Measurements from ENCODE around the gene ICA1L. TPM values are rescaled to one million over a fixed set of nuclear protein-coding genes. Genes with fewer than 3 reads are reported as not detected.
A peak's percentile ranks its signal among the peaks of the same experiment; 100 is the strongest.
"Not testable (repeated sequence)": the region's sequence is repeated elsewhere in the genome, so short reads cannot be mapped to it uniquely, and the experiment has no call there.

ICA1L gene
- total RNA-seq, 2 experiments from 2014 or later: 7.5 to 8.2 TPM

DNA sequence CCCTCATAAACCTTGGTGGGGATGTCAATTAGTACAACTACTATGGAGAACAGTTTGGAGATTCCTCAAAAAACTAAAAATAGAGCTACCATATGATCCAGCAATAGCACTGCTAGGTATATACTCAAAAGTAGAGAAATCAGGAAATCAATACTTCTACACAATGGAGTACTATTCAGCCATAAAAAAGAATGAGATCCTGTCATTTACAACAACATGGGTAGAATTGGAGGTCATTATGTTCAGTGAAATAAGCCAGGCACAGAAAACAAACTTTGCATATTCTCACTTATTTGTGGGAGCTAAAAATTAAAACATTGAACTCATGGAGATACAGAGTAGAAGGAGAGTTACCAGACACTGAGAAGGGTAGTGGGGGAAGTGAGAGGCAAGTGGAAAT, 33.9 kb upstream of the ICA1L start:
- POLR2A ChIA-PET; DNase-seq; H3K9me3 Mint-ChIP-seq (ENCODE audit: low read depth); H3K4me3 Mint-ChIP-seq; intact Hi-C loops (cut with DNase I, micrococcal nuclease); H3K27ac Mint-ChIP-seq; CTCF ChIA-PET; H3K27me3 Mint-ChIP-seq; ATAC-seq: not testable (repeated sequence)
- peaks cover 43% of the 10 kb centered on the region for H3K36me3 Mint-ChIP-seq (ENCODE audit: low read depth)
- H3K4me1 Mint-ChIP-seq: peaks cover 29% of the 10 kb centered on the region

DNA sequence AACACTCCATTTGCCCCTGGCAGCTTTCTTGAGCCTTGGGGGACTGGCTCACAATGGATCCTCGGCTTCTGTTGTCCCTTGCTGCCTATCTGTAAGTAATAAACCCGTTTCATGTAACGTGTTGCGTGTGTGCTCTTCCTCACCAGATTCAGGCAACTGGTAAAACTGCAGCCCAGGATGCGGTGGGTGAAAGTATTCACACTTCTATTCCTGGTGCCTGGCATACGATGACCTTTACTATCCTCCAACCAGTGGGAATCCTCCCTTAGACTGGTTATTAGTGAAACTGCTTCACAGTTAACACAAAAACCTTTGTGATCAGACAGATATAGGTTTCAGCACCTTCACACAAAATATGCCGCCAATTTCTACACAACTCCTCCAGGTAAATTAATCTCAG, 13.6 kb upstream of the ICA1L start:
- Mint-ChIP-seq H3K27ac (no peak overlapping the region), H3K4me1 (no peaks in the 10 kb centered on the region), H3K4me3 (no peak overlapping the region), H3K9me3 (ENCODE audit: low read depth) (no peaks in the 10 kb centered on the region), H3K36me3 (ENCODE audit: low read depth) (peaks cover 39% of the 10 kb centered on the region), H3K27me3 (no peaks in the 10 kb centered on the region)
- no peak for DNase-seq
- CTCF ChIA-PET: interaction anchor here (0.8 kb wide), 1 partner anchor 126 kb away, joined by 3 read pairs; no protein-coding TSS in a partner anchor
- no peak for ATAC-seq
- POLR2A ChIA-PET: no interaction called here
- intact Hi-C loops (cut with DNase I, micrococcal nuclease): no loop called here

DNA sequence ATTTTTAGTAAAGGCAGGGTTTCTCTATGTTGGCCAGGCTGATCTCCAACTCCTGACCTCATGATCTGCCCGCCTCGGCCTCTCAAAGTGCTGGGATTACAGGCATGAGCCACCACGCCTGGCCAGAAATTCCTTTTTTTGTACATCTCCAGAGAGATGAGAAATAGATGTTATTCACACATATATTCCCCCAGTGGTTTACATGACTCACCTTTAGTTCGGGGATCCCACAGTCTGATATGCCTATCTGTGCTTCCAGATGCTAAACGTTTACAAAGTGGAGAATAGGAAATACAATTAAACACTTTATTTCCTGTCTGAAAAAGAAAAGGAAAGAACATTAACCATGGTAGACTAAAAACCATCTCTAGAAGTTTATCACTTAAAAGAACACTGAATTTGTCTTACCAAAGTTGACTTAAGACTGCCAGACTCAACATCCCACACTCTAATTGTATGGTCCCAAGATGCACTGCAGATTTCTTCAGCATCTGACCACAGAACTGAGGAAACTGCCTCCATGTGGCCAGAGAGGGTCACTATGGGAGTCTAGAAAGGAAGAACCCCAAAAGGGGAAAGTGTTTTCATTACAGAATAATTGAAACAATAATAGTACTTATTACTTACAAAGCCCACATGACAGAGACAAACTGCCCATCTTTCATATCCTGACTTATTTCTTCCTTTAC, 12.6 kb upstream of the ICA1L start:
- no peak overlapping the region for H3K4me3 Mint-ChIP-seq
- H3K9me3 Mint-ChIP-seq (ENCODE audit: low read depth): no peaks in the 10 kb centered on the region
- H3K27me3 Mint-ChIP-seq: no peaks in the 10 kb centered on the region
- DNase-seq: no peak
- no peaks in the 10 kb centered on the region for H3K4me1 Mint-ChIP-seq
- H3K27ac Mint-ChIP-seq: no peak overlapping the region
- peaks cover 38% of the 10 kb centered on the region for H3K36me3 Mint-ChIP-seq (ENCODE audit: low read depth)
- intact Hi-C loops (cut with DNase I, micrococcal nuclease): no loop called here
- ChIA-PET CTCF (interaction anchor here (0.6 to 1.5 kb wide), 2 partner anchors 14 to 43 kb away, joined by 3 read pairs; no protein-coding TSS in a partner anchor), POLR2A (no interaction called here)
- ATAC-seq: no peak

DNA sequence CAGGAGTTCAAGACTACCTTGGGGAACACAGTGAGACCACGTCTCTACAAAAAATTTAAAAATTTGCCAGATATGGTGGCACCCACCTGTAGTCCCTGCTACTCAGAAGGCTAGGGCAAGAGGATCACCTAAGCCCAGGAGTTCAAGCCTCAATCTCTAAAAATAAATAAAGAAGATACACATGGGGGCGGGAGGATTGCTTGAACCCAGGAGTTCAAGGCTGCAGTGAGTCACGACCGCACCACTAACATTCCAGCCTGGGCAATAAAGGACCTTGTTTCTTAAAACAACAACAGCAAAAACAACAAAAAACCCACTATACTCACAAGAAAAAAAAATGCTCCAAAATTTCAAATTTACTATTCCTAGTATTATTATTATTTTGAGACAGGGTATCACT, 10.0 kb upstream of the ICA1L start:
- H3K4me1 Mint-ChIP-seq: no peaks in the 10 kb centered on the region
- no peaks in the 10 kb centered on the region for H3K27me3 Mint-ChIP-seq
- ChIA-PET CTCF (interaction anchor here (0.8 to 1.1 kb wide), 2 partner anchors 9 to 11 kb away, joined by 3 to 4 read pairs; no protein-coding TSS in a partner anchor), POLR2A (no interaction called here)
- H3K27ac Mint-ChIP-seq: no peak overlapping the region
- DNase-seq: no peak
- H3K36me3 Mint-ChIP-seq (ENCODE audit: low read depth): peaks cover 28% of the 10 kb centered on the region
- H3K4me3 Mint-ChIP-seq: no peak overlapping the region
- H3K9me3 Mint-ChIP-seq (ENCODE audit: low read depth): no peaks in the 10 kb centered on the region
- no peak for ATAC-seq
- intact Hi-C loops (cut with DNase I, micrococcal nuclease): no loop called here

DNA sequence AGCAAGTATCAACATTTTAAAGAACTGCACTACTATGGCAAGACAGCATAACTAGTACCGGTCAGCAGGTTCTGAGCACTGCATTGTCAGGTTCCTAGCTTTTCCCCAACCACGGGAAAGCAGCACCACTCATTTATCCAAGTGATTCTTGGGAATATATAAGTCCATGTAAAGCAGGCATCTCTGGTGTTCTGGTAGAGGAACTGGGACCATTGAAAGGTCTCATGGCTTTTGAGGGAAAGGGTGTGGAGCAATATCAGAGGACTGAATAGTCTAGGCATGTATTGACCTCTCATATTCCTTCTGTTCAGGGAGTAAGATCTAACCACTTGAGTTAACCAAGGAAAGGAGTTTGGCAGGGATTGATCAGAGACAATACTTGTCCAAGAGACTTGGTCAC, 6.1 kb upstream of the ICA1L start:
- POLR2A ChIA-PET: no interaction called here
- H3K4me1 Mint-ChIP-seq: no peaks in the 10 kb centered on the region
- no peak overlapping the region for H3K27ac Mint-ChIP-seq
- intact Hi-C loops (cut with DNase I, micrococcal nuclease): loop anchor here in 1 of 2 experiments (10.0 kb wide), 1 partner anchor 243 kb away; the partner anchor contains the start of gene FAM117B
- DNase-seq (no peak), ATAC-seq (no peak)
- no peak overlapping the region for H3K4me3 Mint-ChIP-seq
- H3K36me3 Mint-ChIP-seq (ENCODE audit: low read depth): peaks cover 11% of the 10 kb centered on the region
- CTCF ChIA-PET: no interaction called here
- H3K9me3 Mint-ChIP-seq (ENCODE audit: low read depth): no peaks in the 10 kb centered on the region
- H3K27me3 Mint-ChIP-seq: no peaks in the 10 kb centered on the region

DNA sequence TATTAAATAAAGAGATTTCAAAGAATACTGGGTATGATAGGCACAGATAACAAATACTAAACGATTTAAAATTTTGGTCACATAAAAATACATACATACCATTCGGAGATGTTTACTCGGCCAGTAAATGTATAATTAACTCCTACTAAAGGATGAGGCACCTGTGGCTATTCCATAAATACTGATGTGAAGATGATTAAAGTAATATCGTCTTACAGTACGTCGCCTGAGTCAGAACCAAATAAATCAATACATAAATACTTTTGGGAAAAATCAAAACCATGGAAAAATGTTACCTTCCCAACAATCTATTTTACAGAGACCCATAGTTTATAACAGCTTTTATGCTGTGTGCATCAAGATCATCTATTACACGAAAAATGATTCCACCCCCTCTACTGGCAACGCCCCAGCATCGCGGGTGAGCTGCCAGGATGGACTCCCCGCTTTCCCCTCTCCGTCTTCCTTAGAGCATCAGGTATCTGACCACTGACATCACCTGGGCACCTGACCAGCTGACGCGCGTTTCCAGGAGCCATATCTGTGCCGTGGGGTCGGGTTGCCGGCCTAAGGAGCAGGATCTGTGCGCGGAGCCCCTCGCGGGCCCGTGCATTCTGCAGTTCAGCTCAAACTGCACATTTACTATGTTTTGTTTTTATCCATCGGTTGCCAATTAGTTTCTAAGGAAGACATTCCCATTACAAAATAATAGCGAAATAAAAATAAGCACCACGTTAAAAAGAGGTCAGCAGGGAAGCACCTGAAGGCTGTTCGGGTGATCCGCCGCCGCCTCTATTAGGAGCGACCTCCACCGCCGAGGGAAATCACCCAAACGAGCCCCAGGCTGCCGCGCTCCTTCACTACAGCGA, 901 bp downstream of the ICA1L start:
- ChIA-PET CTCF (interaction anchor here (0.5 to 2.6 kb wide), 29 partner anchors 10 to 1114 kb away, joined by 3 to 20 read pairs (median 4); partner anchors contain the start of genes CARF and WDR12), POLR2A (interaction anchor here (0.6 to 1.1 kb wide), 2 partner anchors 226 to 282 kb away, joined by 3 read pairs; no protein-coding TSS in a partner anchor)
- ATAC-seq (peak; percentile 78), DNase-seq (peak; percentile 83)
- Mint-ChIP-seq H3K4me3 (peak overlapping the region; percentile 90), H3K9me3 (ENCODE audit: low read depth) (no peaks in the 10 kb centered on the region), H3K36me3 (ENCODE audit: low read depth) (no peaks in the 10 kb centered on the region), H3K27ac (peak overlapping the region; percentile 80), H3K27me3 (no peaks in the 10 kb centered on the region), H3K4me1 (peaks cover 11% of the 10 kb centered on the region)
- intact Hi-C loops (cut with DNase I, micrococcal nuclease): loop anchor here (1.0 to 10.0 kb wide), 10 partner anchors 39 to 632 kb away; partner anchors contain the start of genes FAM117B (in 2 of the 2), CARF (in 1 of the 2), CYP20A1 (in 1 of the 2) and NBEAL1 (in 1 of the 2)

DNA sequence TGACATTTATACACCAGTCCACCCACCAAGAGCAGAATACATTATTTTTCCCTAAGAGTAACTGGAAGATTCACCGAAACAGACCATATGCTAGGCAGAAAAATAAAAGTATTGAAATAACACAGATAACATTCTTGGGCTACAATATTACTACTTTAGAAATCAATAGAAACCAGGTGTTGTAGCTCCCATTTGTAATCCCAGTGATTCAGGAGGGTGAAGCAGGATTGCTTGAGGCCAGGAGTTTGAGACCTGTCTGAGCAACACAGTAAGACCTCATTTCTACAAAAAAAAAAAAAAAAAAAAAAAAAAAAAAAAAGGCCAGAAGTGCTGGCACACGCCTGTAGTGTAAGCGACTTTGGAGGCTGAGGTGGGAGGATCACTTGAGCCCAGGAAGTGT, 9.6 kb downstream of the ICA1L start:
- no peaks in the 10 kb centered on the region for H3K4me1 Mint-ChIP-seq
- ChIA-PET CTCF (no interaction called here), POLR2A (no interaction called here)
- ATAC-seq (no peak), DNase-seq (no peak)
- no peaks in the 10 kb centered on the region for H3K9me3 Mint-ChIP-seq (ENCODE audit: low read depth)
- H3K27ac Mint-ChIP-seq: no peak overlapping the region
- H3K4me3 Mint-ChIP-seq: no peak overlapping the region
- intact Hi-C loops (cut with DNase I, micrococcal nuclease): no loop called here
- peaks cover 2% of the 10 kb centered on the region for H3K36me3 Mint-ChIP-seq (ENCODE audit: low read depth)
- H3K27me3 Mint-ChIP-seq: no peaks in the 10 kb centered on the region

DNA sequence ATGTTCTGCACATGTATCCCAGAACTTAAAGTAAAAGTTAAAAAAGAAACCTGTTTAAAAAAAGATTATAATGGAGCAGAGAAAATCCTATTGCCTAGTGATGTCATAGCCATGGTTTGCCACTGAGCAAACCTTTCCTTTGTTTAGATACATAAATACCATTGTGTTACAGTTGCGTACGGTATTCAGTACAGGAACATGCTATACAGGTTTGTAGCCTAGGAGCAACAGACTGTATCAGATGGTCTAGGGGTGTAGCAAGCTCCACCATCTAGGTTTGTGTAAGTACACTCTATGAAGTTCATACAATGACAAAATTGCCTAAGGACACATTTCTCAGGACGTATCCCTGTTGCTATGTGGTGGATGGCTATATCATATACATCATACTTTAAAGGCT, 13.0 kb downstream of the ICA1L start:
- Mint-ChIP-seq H3K27ac (no peak overlapping the region), H3K36me3 (ENCODE audit: low read depth) (peaks cover 2% of the 10 kb centered on the region), H3K4me1 (no peaks in the 10 kb centered on the region), H3K27me3 (no peaks in the 10 kb centered on the region), H3K9me3 (ENCODE audit: low read depth) (no peaks in the 10 kb centered on the region), H3K4me3 (no peak overlapping the region)
- DNase-seq: no peak
- ChIA-PET CTCF (no interaction called here), POLR2A (no interaction called here)
- no peak for ATAC-seq
- intact Hi-C loops (cut with DNase I, micrococcal nuclease): no loop called here

DNA sequence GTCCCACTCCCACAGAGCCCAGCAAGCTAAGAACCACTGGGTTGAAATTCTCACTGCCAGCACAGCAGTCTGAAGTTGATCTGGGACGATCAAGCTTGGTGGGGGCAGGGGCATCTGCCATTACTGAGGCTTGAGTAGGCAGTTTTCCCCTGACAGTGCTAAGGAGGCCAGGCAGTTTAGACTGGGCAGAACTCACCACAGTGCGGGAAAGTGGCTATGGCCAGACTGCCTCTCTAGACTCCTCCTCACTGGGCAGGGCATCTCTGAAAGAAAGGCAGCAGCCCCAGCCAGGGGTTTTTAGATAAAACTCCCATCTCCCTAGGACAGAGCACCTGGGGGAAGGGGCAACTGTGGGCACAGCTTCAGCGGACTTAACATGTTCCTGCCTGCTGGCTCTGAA, 22.2 kb downstream of the ICA1L start:
- DNase-seq; H3K4me3 Mint-ChIP-seq; H3K9me3 Mint-ChIP-seq (ENCODE audit: low read depth); ATAC-seq; CTCF ChIA-PET; intact Hi-C loops (cut with DNase I, micrococcal nuclease); H3K36me3 Mint-ChIP-seq (ENCODE audit: low read depth); H3K27me3 Mint-ChIP-seq; H3K27ac Mint-ChIP-seq; H3K4me1 Mint-ChIP-seq: not testable (repeated sequence)
- POLR2A ChIA-PET: interaction anchor here (0.6 kb wide), 1 partner anchor 14 kb away, joined by 5 read pairs; no protein-coding TSS in a partner anchor

DNA sequence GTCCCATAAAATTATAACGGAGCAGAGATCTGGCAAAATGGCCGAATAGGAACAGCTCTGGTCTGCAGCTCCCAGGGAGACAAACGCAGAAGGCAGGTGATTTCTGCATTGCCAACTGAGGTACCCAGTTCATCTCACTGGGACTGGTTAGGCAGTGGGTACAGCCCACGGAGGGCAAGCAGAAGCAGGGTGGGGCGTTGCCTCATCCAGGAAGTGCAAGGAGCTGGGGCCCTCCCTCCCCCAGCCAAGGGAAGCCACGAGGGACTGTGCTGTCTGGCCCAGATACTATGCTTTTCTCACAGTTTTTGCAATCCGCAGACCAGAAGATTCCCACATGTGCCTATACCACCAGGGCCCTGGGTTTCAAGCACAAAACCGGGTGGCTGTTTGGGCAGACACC, 22.8 kb downstream of the ICA1L start:
- no peaks in the 10 kb centered on the region for H3K4me1 Mint-ChIP-seq
- intact Hi-C loops (cut with DNase I, micrococcal nuclease): no loop called here
- ATAC-seq (no peak), DNase-seq (no peak)
- no peak overlapping the region for H3K4me3 Mint-ChIP-seq
- peaks cover under 1% of the 10 kb centered on the region for H3K36me3 Mint-ChIP-seq (ENCODE audit: low read depth)
- ChIA-PET CTCF (interaction anchor here (0.6 kb wide), 1 partner anchor 22 kb away, joined by 3 read pairs; no protein-coding TSS in a partner anchor), POLR2A (interaction anchor here (0.6 kb wide), 1 partner anchor 14 kb away, joined by 5 read pairs; no protein-coding TSS in a partner anchor)
- no peak overlapping the region for H3K27ac Mint-ChIP-seq
- H3K27me3 Mint-ChIP-seq: no peaks in the 10 kb centered on the region
- peaks cover 1% of the 10 kb centered on the region for H3K9me3 Mint-ChIP-seq (ENCODE audit: low read depth)

DNA sequence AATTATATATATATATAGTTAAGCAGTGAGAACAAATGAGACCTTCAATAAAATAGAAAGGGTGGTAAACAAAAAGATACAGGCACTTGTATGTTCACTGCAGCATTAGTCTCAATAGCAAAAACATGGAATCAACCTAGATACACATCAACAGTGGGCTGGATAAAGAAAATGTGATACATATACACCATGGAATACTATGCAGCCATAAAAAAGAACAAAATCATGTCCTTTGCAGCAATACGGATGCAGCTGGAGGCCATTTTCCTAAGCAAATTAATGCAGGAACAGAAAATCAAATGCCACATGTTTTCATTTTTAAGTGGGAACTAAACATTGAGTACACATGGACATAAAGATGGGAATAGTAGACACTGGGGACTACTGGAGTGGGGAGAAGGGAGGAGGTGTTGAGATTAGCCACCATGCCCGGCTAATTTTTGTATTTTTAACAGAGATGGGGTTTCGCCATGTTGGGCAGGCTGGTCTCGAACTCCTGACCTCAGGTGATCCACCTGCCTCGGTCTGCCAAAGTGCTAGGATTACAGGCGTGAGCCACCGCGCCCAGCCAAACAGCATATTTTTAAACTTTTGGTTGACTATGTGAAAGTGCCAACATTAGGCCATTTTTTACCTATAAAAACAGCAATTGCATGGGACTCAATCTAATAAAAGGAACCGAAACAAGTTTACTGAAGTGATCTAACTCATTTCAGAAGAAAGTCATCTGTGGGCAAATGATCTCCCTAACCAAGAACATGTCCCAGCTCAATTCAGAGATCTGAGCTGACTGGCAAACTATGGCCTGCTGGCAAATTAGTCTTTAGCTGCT, 23.7 kb downstream of the ICA1L start:
- H3K4me1 Mint-ChIP-seq: no peaks in the 10 kb centered on the region
- ChIA-PET CTCF (interaction anchor here (0.6 kb wide), 1 partner anchor 22 kb away, joined by 3 read pairs; no protein-coding TSS in a partner anchor), POLR2A (no interaction called here)
- peaks cover 4% of the 10 kb centered on the region for H3K9me3 Mint-ChIP-seq (ENCODE audit: low read depth)
- H3K36me3 Mint-ChIP-seq (ENCODE audit: low read depth): peaks cover 5% of the 10 kb centered on the region
- no peak for ATAC-seq
- no peaks in the 10 kb centered on the region for H3K27me3 Mint-ChIP-seq
- intact Hi-C loops (cut with DNase I, micrococcal nuclease): no loop called here
- H3K27ac Mint-ChIP-seq: no peak overlapping the region
- no peak overlapping the region for H3K4me3 Mint-ChIP-seq
- DNase-seq: no peak

Data from activated CD4-positive, alpha-beta T cell treated with anti-CD3 and anti-CD28 coated beads for 36 hours (primary cell).